Stimulated activated naive CD8-positive, alpha-beta T cell treated with anti-CD3 and anti-CD28 coated beads, Interleukin-15, amount 100 ng/mL, for 72 hours (primary cell): ENCODE results near the gene FXYD7.

Experiments used
- ATAC-seq: fragments of 150-1000 bp; cut with Tn5 transposase; 2 replicates; pipeline ENCODE4 v1.10.0; 2021; ENCODE audit warnings: mild to moderate bottlenecking, moderate library complexity
- DNase-seq, 2 donors: peaks; one replicate each; pipeline ENCODE4 v3.0.0; 2021 to 2022
- H3K27ac Mint-ChIP-seq, 2 donors: one replicate each; pipeline ENCODE4 v1.8.0; 2022; ENCODE audit warnings: mild to moderate bottlenecking in 2 of 2, mixed read lengths in 2 of 2, moderate library complexity in 2 of 2
- H3K27me3 Mint-ChIP-seq: one replicate; pipeline ENCODE4 v1.8.0; 2022; ENCODE audit warnings: mixed read lengths
- H3K4me1 Mint-ChIP-seq: one replicate; pipeline ENCODE4 v1.8.0; 2022; ENCODE audit warnings: mild to moderate bottlenecking, mixed read lengths
- H3K4me3 Mint-ChIP-seq, 2 donors: one replicate each; pipeline ENCODE4 v1.8.0; 2022; ENCODE audit warnings: mild to moderate bottlenecking in 2 of 2, mixed read lengths in 2 of 2, moderate library complexity in 1 of 2
- H3K9me3 Mint-ChIP-seq, 2 donors: one replicate each; pipeline ENCODE4 v1.8.0; 2022; ENCODE audit warnings: mixed read lengths in 2 of 2

The FXYD7 gene

GRCh38 chr19:35106291-35106583, 36.8 kb upstream of the FXYD7 start:
- Mint-ChIP-seq H3K9me3 (no peaks in the 10 kb centered on the region), H3K27me3 (peaks cover 5% of the 10 kb centered on the region), H3K4me3 (no peak overlapping the region), H3K4me1 (peaks cover 8% of the 10 kb centered on the region), H3K27ac (peak overlapping the region in 1 of 2 donors; percentile 57)
- ATAC-seq, result no peak
- DNase-seq, result no peak

GRCh38 chr19:35106898-35107541, 36.0 kb upstream of the FXYD7 start:
- H3K9me3 Mint-ChIP-seq, result no peaks in the 10 kb centered on the region
- H3K4me1 Mint-ChIP-seq, result peaks cover 8% of the 10 kb centered on the region
- peaks cover 5% of the 10 kb centered on the region for H3K27me3 Mint-ChIP-seq
- no peak overlapping the region for H3K27ac Mint-ChIP-seq
- ATAC-seq (no peak), DNase-seq (no peak)
- no peak overlapping the region for H3K4me3 Mint-ChIP-seq

GRCh38 chr19:35107545-35107944, 35.5 kb upstream of the FXYD7 start:
- no peak for ATAC-seq
- Mint-ChIP-seq H3K27me3 (peaks cover 5% of the 10 kb centered on the region), H3K27ac (no peak overlapping the region)

GRCh38 chr19:35108730-35109129, 34.3 kb upstream of the FXYD7 start:
- H3K4me1 Mint-ChIP-seq, result peaks cover 8% of the 10 kb centered on the region
- no peak overlapping the region for H3K4me3 Mint-ChIP-seq
- DNase-seq, result no peak
- H3K27ac Mint-ChIP-seq, result no peak overlapping the region
- H3K9me3 Mint-ChIP-seq, result no peaks in the 10 kb centered on the region
- peaks cover 5% of the 10 kb centered on the region for H3K27me3 Mint-ChIP-seq
- ATAC-seq, result no peak

More at GRCh38 chr19:35107545-35107944, 35.5 kb upstream of the FXYD7 start:
- Mint-ChIP-seq H3K4me1 (peaks cover 8% of the 10 kb centered on the region), H3K9me3 (no peaks in the 10 kb centered on the region), H3K4me3 (no peak overlapping the region)
- no peak for DNase-seq

- Mint-ChIP-seq H3K9me3 (no peaks in the 10 kb centered on the region), H3K4me3 (no peak overlapping the region), H3K27ac (no peak overlapping the region), H3K27me3 (peaks cover 5% of the 10 kb centered on the region), H3K4me1 (peaks cover 11% of the 10 kb centered on the region)
- ATAC-seq (no peak), DNase-seq (no peak)
These were observed 33.5 kb upstream of the FXYD7 start for GRCh38 chr19:35109395-35110112.

GRCh38 chr19:35110974-35111373, 32.1 kb upstream of the FXYD7 start:
- Mint-ChIP-seq H3K27ac (no peak overlapping the region), H3K27me3 (peaks cover 5% of the 10 kb centered on the region), H3K4me3 (no peak overlapping the region), H3K9me3 (no peaks in the 10 kb centered on the region), H3K4me1 (peaks cover 17% of the 10 kb centered on the region)
- ATAC-seq (no peak), DNase-seq (no peak)

GRCh38 chr19:35112995-35113688, 29.9 kb upstream of the FXYD7 start:
- ATAC-seq, result no peak
- no peak overlapping the region for H3K27ac Mint-ChIP-seq
- no peak for DNase-seq
- H3K9me3 Mint-ChIP-seq, result no peaks in the 10 kb centered on the region
- peaks cover 5% of the 10 kb centered on the region for H3K27me3 Mint-ChIP-seq
- H3K4me3 Mint-ChIP-seq, result no peak overlapping the region
- H3K4me1 Mint-ChIP-seq, result peaks cover 9% of the 10 kb centered on the region

GRCh38 chr19:35114353-35115176, 28.5 kb upstream of the FXYD7 start:
- Mint-ChIP-seq H3K27me3 (peaks cover 4% of the 10 kb centered on the region), H3K27ac (peak overlapping the region in 1 of 2 donors; percentile 66), H3K9me3 (no peaks in the 10 kb centered on the region), H3K4me3 (peak overlapping the region; percentile 60 to 65), H3K4me1 (peaks cover 9% of the 10 kb centered on the region)
- DNase-seq (peak; percentile 69 to 76), ATAC-seq (peak; percentile 85)

- DNase-seq, result no peak
- ATAC-seq, result no peak
- Mint-ChIP-seq H3K4me3 (peak within 1 kb of the TSS; percentile 60 to 65), H3K27me3 (no peaks in the 10 kb centered on the region), H3K27ac (peak within 1 kb of the TSS in 1 of 2 donors; percentile 66), H3K9me3 (no peaks in the 10 kb centered on the region), H3K4me1 (peaks cover 9% of the 10 kb centered on the region)
These were observed 27.7 kb upstream of the FXYD7 start, which contains the start of gene FXYD3 for GRCh38 chr19:35115177-35115951. Gene FXYD3, plus strand, starts transcription at chr19:35115823. Its CDS starts 3,554 bp downstream, at chr19:35119377.

- DNase-seq (no peak), ATAC-seq (no peak)
- H3K27ac Mint-ChIP-seq, result peak overlapping the region in 1 of 2 donors; percentile 37
- no peaks in the 10 kb centered on the region for H3K9me3 Mint-ChIP-seq
- no peaks in the 10 kb centered on the region for H3K27me3 Mint-ChIP-seq
- H3K4me1 Mint-ChIP-seq, result peaks cover 9% of the 10 kb centered on the region
- H3K4me3 Mint-ChIP-seq, result no peak overlapping the region
These were observed 26.8 kb upstream of the FXYD7 start for GRCh38 chr19:35116072-35116801.

GRCh38 chr19:35117116-35117515, 25.9 kb upstream of the FXYD7 start:
- Mint-ChIP-seq H3K27me3 (no peaks in the 10 kb centered on the region), H3K4me1 (peaks cover 9% of the 10 kb centered on the region), H3K27ac (no peak overlapping the region), H3K4me3 (no peak overlapping the region), H3K9me3 (no peaks in the 10 kb centered on the region)
- DNase-seq (no peak), ATAC-seq (no peak)

GRCh38 chr19:35117799-35118198, 25.3 kb upstream of the FXYD7 start:
- no peaks in the 10 kb centered on the region for H3K9me3 Mint-ChIP-seq
- no peak for DNase-seq
- H3K27me3 Mint-ChIP-seq, result no peaks in the 10 kb centered on the region
- H3K27ac Mint-ChIP-seq, result no peak overlapping the region
- H3K4me3 Mint-ChIP-seq, result no peak overlapping the region
- H3K4me1 Mint-ChIP-seq, result peaks cover 9% of the 10 kb centered on the region
- no peak for ATAC-seq

- H3K27ac Mint-ChIP-seq, result no peak overlapping the region
These were observed 24.6 kb upstream of the FXYD7 start for GRCh38 chr19:35118268-35119020.

GRCh38 chr19:35119091-35119490, 24.0 kb upstream of the FXYD7 start:
- Mint-ChIP-seq H3K27me3 (no peaks in the 10 kb centered on the region), H3K27ac (no peak overlapping the region), H3K4me3 (no peak overlapping the region), H3K4me1 (peaks cover 15% of the 10 kb centered on the region), H3K9me3 (no peaks in the 10 kb centered on the region)
- DNase-seq, result no peak
- ATAC-seq, result no peak

More at GRCh38 chr19:35118268-35119020, 24.6 kb upstream of the FXYD7 start:
- DNase-seq (no peak), ATAC-seq (no peak)
- Mint-ChIP-seq H3K27me3 (no peaks in the 10 kb centered on the region), H3K9me3 (no peaks in the 10 kb centered on the region), H3K4me1 (peaks cover 9% of the 10 kb centered on the region), H3K4me3 (no peak overlapping the region)
